Measurements from ENCODE around the gene VMAC. TPM values are rescaled to one million over a fixed set of nuclear protein-coding genes. Genes with fewer than 3 reads are reported as not detected.
A peak's percentile ranks its signal among the peaks of the same experiment; 100 is the strongest.

Gene VMAC
- total and polyA plus RNA-seq, 2 of the 13 experiments (the other 11 are each of a cell fraction or from before 2014, with no cell fraction given): 2.4 TPM

GRCh38 chr19:5908773-5909442 is 4.2 kb downstream of the VMAC start (continued):
- no peak for TF ChIP-seq RERE (CRISPR knock-in tag; IDR thresholded peaks at IDR 0.05; ENCODE audit: low read depth)
- no peak for TF ChIP-seq CREB1 (IDR thresholded peaks at IDR 0.05)
- TF ChIP-seq CREB1 (CRISPR knock-in tag; IDR thresholded peaks at IDR 0.05): no peak
- no peak for TF ChIP-seq ZNF484 (CRISPR knock-in tag; IDR thresholded peaks at IDR 0.05; ENCODE audit: borderline replicate concordance, low read depth)
- TF ChIP-seq ZNF766 (CRISPR knock-in tag; IDR thresholded peaks at IDR 0.05; ENCODE audit: borderline replicate concordance): no peak
- no peak for TF ChIP-seq EHMT2 (IDR thresholded peaks at IDR 0.05; ENCODE audit: borderline replicate concordance, low read depth, low read length)
- TF ChIP-seq ZNF577 (CRISPR knock-in tag; IDR thresholded peaks at IDR 0.05; ENCODE audit: borderline replicate concordance, low read depth): no peak
- TF ChIP-seq, protein P1, sequence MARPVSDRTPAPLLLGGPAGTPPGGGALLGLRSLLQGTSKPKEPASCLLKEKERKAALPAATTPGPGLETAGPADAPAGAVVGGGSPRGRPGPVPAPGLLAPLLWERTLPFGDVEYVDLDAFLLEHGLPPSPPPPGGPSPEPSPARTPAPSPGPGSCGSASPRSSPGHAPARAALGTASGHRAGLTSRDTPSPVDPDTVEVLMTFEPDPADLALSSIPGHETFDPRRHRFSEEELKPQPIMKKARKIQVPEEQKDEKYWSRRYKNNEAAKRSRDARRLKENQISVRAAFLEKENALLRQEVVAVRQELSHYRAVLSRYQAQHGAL (CRISPR knock-in tag; IDR thresholded peaks at IDR 0.05; ENCODE audit: not compliant biosample characterization): no peak
- no peak for TF ChIP-seq CENPT (CRISPR knock-in tag; IDR thresholded peaks at IDR 0.05; ENCODE audit: low read depth)
- peak; percentile 47; the same call in 1 of the 2 replicates for TF ChIP-seq GATAD2A (CRISPR knock-in tag; IDR thresholded peaks at IDR 0.05)
- no peak for TF ChIP-seq ATRX (CRISPR knock-in tag; IDR thresholded peaks at IDR 0.05; ENCODE audit: borderline replicate concordance)
- no peak for TF ChIP-seq ZNF543 (CRISPR knock-in tag; IDR thresholded peaks at IDR 0.05)
- TF ChIP-seq ZNF564 (CRISPR knock-in tag; IDR thresholded peaks at IDR 0.05): no peak
- peak; percentile 71 for TF ChIP-seq SAP130 (CRISPR knock-in tag; IDR thresholded peaks at IDR 0.05; ENCODE audit: low read depth)
- peak; percentile 44; the same call in 1 of the 2 replicates for TF ChIP-seq ZNF746 (CRISPR knock-in tag; IDR thresholded peaks at IDR 0.05)
- no peak for TF ChIP-seq NR0B2 (CRISPR knock-in tag; IDR thresholded peaks at IDR 0.05)
- TF ChIP-seq, protein P2, sequence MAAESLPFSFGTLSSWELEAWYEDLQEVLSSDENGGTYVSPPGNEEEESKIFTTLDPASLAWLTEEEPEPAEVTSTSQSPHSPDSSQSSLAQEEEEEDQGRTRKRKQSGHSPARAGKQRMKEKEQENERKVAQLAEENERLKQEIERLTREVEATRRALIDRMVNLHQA (CRISPR knock-in tag; IDR thresholded peaks at IDR 0.05): no peak
- TF ChIP-seq, protein P3, sequence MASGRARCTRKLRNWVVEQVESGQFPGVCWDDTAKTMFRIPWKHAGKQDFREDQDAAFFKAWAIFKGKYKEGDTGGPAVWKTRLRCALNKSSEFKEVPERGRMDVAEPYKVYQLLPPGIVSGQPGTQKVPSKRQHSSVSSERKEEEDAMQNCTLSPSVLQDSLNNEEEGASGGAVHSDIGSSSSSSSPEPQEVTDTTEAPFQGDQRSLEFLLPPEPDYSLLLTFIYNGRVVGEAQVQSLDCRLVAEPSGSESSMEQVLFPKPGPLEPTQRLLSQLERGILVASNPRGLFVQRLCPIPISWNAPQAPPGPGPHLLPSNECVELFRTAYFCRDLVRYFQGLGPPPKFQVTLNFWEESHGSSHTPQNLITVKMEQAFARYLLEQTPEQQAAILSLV (CRISPR knock-in tag; IDR thresholded peaks at IDR 0.05; ENCODE audit: borderline replicate concordance): no peak
- TF ChIP-seq MXI1 (IDR thresholded peaks at IDR 0.05; ENCODE audit: borderline replicate concordance, low read depth, low read length): no peak
- TF ChIP-seq DNMT3B (CRISPR knock-in tag; conservative IDR thresholded peaks at IDR 0.05): no peak
- no peak for TF ChIP-seq NFKBIZ (CRISPR knock-in tag; IDR thresholded peaks at IDR 0.05)
- no peak for TF ChIP-seq ZIK1 (CRISPR knock-in tag; IDR thresholded peaks at IDR 0.05; ENCODE audit: borderline replicate concordance, low read depth)
